G401.6 (cell line): Measurements from ENCODE around the gene TBC1D8.
"Not testable (repeated sequence)": the region's sequence is repeated elsewhere in the genome, so short reads cannot be mapped to it uniquely, and the experiment has no call there.

ENCODE experiments used
- FAIRE-seq: peaks from 2 replicates; lab custom pipeline; 2012; peaks lifted over from hg19 to GRCh38; lab: Jason Lieb, UNC

TBC1D8 gene

GRCh38 chr2:101151146-101151858 lies at the start of gene TBC1D8:
TBC1D8 (minus strand) TSS chr2:101151382; CDS start chr2:101151253, 129 bp downstream.
- no peak for FAIRE-seq

- no peak for FAIRE-seq
Observed at GRCh38 chr2:101200676-101201075, 49.5 kb upstream of the TBC1D8 start.

DNA sequence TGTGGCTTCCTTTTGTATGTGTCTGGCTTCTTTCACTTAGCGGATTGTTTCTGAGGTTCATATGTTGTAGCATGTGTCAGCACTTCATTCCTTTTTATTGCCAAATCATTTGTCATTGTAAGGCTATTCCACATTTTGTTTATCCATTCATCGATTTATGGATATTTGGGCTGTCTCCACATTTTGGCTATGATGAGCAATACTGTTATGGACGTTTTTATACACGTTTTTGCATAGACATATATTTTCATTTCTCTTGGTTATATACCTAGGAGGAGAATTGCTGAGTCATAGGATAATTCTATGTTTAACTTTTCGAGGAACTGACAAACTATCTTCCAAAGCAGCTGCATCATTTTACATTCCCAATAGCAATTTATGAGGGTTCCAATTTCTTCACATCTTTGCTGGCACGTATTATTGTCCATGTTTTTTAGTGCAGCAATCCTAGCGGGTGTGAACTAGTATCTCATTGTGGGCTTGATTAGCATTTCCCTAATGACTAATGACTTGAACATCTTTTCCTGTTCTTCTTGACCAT lies 48.1 kb upstream of the TBC1D8 start:
- FAIRE-seq, result no peak

- FAIRE-seq, result no peak
Observed at GRCh38 chr2:101197814-101198213, 46.6 kb upstream of the TBC1D8 start.

GRCh38 chr2:101197215-101197745 lies 46.1 kb upstream of the TBC1D8 start:
- FAIRE-seq, result no peak

DNA sequence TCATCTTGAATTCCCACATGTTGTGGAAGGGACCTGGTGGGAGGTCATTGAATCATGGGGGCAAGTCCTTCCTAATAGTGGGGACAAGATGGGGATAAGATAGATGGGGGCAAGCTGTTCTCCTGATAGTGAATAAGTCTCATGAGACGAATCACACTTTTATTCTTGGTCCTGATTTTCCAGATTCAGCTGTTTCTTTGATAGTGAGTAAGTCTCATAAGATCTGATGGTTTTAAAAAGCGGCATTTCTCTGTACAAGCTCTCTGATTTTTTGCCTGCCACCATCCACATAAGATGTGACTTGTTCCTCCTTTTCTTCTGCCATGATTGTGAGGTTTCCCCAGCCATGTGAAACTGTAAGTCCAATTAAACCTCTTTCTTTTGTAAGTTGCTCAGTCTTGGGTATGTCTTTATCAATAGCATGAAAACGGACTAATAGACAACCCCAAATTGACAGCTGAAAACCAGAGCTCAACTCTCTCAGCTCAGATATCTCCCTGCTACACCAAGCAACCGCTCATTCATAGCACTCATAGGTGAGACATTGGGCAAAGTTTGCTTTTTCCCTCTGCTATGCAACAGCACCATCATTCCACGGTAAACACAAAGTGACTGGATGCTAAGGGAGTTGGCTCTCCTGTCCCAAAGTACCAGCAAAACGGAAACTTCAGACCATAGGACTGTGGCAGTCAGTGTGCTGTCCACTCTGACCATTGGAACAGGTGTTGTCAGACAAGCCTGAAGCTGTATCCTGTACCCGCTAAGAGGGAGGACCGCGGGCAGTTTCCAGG lies 44.9 kb upstream of the TBC1D8 start:
- FAIRE-seq, result no peak

GRCh38 chr2:101193033-101193626 lies 41.9 kb upstream of the TBC1D8 start:
- no peak for FAIRE-seq

DNA sequence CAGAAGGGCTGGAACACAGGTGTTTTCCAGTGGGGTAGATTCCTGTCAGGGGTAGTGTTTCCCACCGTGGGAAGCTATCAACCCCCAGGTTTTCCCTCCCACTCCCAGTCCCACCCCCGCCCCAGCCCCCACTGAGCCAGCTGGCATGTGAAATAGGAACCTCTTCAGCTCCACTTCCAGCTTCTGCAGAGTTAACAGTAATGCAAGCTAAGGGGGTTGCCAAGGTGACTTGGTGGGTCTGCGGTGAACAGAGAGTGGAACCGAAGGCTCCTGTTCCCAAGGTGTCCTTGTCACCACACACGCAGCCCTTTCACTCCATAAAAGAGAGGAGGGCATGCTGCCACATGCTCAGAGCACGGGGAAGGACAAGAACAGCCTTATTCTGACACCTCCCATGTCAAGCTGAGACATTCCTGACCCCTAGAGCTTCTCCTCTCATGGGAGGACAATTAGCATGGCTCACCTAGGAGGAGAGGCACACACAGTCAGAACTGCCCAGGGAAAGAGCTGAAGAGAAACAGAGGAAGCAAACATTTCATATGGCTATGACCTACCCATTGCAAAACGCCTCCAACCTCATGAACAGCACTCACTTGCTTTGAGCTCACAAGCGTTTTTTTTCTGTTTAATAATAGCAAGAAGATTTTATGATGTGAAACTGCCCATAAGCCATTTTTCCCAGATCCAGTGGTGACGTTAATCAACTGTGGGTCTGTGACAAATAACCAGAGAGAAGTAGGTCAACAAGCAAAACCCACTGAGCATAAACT lies 39.8 kb upstream of the TBC1D8 start:
- no peak for FAIRE-seq

DNA sequence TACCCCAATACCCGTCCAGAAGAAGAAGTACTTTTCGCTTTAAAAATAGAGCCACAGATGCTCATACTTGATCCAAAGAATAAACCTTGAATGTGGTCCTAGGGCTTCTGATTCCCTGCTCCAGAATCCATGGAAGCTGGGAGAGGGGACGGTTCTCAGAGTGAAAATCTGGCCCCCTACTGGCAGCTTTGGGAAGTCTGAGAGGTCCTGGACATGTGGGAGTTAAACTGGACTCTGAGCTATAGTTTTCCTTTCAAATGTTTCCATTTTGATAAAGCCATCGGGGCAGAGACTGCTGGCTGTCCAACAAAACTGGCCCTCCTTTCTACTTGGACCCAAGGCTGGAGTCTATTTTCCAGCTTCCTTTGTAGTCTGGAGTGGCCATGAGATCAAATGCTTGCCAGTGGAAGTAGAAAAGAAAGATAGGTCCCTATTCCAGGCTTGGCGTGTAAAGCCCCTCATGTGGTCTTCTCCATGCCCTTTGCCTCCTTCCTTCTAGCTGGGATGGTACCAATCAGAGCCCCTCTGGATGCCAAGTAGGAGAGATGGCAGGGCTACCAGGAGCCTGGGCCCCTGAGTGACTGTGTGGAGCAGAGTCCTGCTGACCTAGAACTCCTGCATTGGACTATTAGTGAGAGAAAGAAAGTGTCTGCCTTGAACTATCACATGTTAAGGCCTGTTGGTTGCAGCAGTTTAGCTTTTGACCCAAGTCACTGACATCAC lies 37.7 kb upstream of the TBC1D8 start:
- no peak for FAIRE-seq

DNA sequence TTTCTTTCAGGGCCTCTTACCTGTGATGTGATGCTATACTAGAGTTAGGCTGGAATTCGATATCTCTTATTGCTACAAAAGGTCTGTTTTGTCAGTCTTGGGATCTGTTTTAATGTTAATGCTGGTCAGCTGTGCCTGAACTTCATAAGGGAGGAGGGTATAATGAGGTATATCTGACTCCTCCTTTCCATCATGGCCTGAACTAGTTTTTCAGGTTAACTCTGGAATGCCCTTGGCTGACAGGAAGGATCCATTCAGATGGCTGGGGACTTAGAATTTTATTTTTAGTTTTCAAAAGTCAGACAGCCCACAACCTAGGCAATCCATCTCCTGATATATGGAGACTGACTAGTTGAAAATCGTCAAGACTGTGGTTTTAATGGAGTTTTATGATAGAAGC lies 35.9 kb upstream of the TBC1D8 start:
- FAIRE-seq, result no peak

DNA sequence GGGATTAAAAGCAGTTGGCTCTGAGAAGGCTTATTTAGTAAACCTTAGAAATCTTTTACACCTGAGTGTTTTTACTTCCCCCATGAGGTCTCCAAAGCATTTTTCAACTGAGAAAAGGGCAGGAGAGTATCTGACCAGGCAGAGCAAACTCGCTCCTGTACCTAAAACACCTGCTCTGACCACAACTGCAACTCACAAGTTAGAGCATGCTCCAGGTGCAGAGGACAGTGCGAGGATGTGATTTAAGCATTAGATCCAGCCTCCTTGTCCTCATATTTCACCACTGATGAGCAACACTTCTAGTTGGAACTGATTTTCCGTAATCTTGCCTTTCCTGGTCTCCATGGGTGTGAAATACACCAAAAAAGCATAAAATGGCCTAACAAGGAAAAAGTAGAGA lies 34.5 kb upstream of the TBC1D8 start:
- no peak for FAIRE-seq

DNA sequence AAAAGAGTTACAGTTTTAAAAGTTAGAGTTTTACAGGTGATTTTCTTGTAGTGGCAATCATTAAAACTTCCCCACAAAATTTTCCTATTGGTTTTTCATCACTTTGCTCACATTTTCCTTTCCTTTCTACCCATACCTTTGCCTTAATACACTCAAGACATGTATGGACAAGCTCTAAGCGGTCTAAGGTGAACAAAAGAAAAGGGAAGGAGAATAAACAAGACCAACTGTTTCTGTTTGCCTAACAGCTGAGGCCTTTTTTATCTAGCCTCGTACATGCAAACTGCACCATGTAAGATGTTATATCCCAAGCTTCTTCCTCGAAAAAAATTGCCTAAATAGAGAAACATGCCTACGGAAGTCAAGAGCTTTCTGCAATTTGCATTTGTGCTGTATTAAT lies 33.9 kb upstream of the TBC1D8 start:
- no peak for FAIRE-seq

GRCh38 chr2:101179982-101180381 lies 28.8 kb upstream of the TBC1D8 start:
- FAIRE-seq, result no peak

DNA sequence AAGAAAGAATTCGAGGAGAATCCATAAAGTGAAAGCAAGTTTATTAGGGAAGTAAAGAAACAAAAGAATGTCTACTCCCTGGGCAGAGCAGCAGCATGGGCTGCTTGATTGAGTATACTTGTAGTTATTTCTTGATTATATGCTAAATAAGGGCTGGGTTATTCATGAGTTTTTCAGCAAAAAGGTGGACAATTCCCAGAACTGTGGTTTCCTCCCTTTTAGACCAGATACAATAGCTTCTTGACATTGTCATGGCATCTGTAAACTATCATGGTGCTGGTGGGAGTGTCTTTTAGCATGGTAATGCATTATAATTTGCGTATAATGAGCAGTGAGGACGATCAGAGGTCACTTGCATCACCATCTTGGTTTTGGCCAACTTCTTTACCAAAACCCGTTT lies 25.6 kb upstream of the TBC1D8 start:
- FAIRE-seq, result no peak

DNA sequence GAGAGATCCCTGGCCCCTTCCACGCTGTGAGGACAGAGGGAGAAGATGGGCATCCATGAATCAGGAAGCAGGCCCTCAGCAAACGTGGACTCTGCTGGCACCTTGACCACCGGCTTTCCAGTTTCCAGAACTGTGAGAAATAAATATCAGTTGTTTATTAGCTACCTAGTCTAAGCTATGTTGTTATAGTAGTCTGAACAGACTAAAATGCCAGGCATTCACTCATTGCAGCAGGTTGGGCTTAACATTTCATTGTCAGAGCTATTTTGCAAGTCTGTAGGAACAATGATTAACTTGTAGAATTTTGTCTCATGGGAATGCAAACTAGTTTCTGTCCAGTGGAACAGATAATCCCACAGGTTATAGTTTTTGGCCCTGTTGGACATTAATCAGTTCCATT lies 24.8 kb upstream of the TBC1D8 start:
- no peak for FAIRE-seq

GRCh38 chr2:101173707-101174295 lies 22.6 kb upstream of the TBC1D8 start:
- FAIRE-seq, result no peak

GRCh38 chr2:101169822-101170221 lies 18.6 kb upstream of the TBC1D8 start:
- FAIRE-seq, result not testable (repeated sequence)

DNA sequence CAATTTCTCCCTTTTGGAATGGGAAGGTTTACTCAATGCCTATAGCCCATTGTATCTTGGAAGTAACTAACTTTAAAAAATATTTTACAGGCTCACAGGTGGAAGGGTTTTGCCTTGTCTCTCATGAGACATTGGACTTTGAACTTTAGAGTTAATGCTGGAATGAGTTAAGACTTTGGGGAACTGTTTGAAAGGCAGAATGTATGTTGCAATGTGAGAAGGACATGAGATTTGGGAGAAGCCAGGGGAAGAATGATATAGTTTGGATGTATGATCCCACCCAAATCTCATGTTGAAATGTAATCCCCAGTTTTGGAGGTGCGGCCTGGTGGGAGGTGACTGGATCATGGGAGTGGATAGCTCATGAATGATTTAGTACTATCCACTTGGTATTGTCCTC lies 17.5 kb upstream of the TBC1D8 start:
- FAIRE-seq, result no peak

DNA sequence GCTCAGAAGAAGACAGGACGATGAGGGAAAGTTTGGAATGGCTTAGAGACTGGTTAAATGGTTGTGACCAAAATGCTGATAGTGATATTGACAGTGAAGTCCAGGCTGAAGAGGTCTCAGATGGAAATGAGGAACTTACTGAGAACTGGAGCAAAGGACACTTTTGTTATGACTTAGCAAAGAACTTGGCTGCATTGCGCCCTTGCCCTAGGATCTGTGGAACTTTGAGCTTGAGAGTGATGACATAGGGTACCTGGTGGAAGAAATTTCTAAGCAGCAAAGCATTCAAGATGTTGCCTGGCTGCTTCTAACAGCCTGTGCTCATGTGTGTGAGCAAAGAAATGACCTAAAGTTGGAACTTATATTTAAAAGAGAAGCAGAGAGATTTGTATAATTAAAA lies 16.4 kb upstream of the TBC1D8 start:
- not testable (repeated sequence) for FAIRE-seq

DNA sequence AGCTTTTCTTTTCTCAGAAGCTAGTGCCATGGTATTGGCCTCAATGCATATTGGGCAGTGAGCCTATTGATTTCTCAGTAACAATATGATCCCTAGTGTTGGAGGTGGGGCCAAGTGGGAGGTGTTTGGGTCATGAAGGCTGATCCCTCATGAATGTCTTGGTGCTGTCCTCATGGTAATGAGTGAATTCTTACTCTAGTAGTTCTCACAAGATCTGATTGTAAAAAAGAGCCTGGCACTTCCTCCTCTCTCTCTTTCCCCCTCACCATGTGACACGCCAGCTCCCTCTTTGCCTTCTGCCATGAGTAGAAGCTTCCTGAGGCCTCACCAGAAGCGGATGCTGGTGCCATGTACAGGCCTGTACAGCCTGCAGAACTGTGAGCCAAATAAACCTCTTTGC lies 12.8 kb upstream of the TBC1D8 start:
- FAIRE-seq, result no peak
